Right atrium auricular region (tissue), 2 donors: ENCODE measurements around the gene CDH16. TPM values are rescaled to one million over a fixed set of nuclear protein-coding genes. Genes with fewer than 3 reads are reported as not detected.
A peak's percentile ranks its signal among the peaks of the same experiment; 100 is the strongest.

Source experiments
- DNase-seq: peaks from one replicate; pipeline ENCODE4 v3.0.0-alpha.2; 2019; ENCODE audit warnings: low spot score
- H3K27ac ChIP-seq, 2 donors: fragments of 200-600 bp; sonication (generic); 1 replicate in 1 of 2; 2 replicates in 1 of 2; pipeline ENCODE4 v1.5.1; 2016 to 2019
- H3K27me3 ChIP-seq, 2 donors: fragments of 200-600 bp; sonication (generic); one replicate each; pipeline versions ENCODE4 v1.5.1 to v1.6.0; 2017 to 2019
- H3K36me3 ChIP-seq: fragments of 200-600 bp; sonication (generic); one replicate; pipeline ENCODE4 v1.5.1; 2016
- H3K4me1 ChIP-seq, 2 donors: fragments of 200-600 bp; sonication (generic); one replicate each; pipeline versions ENCODE4 v1.5.1 to v1.6.0; 2017 to 2019
- H3K4me3 ChIP-seq, 2 donors: fragments of 200-600 bp; sonication (generic); 1 replicate in 1 of 2; 2 replicates in 1 of 2; pipeline ENCODE4 v1.5.1; 2017 to 2019; ENCODE audit warnings: mild to moderate bottlenecking in 1 of 2, moderate library complexity in 1 of 2
- H3K9me3 ChIP-seq, 2 donors: fragments of 200-600 bp; sonication (generic); one replicate each; pipeline ENCODE4 v1.5.1; 2019
- CTCF ChIP-seq, 2 donors: fragments of 200-600 bp; sonication (generic); IDR thresholded peaks; one replicate each; pipeline ENCODE4 v1.5.1; 2019; ENCODE audit warnings: antibody characterized with exemption in 2 of 2
- total RNA-seq, 2 donors: library from RNA; depleted of rRNA; stranded (reverse); fragments of >200 nt; gene quantifications; one replicate each; pipeline ENCODE4 v1.1.0, GENCODE V29; 2016

Gene CDH16
- total RNA-seq, 2 donors from 2014 or later, result 0.79 to 1.4 TPM

GRCh38 chr16:66920299-66920590, 1.6 kb upstream of the CDH16 start:
- H3K27ac ChIP-seq, result peak overlapping the region; percentile 87 to 98
- no peaks in the 10 kb centered on the region for H3K9me3 ChIP-seq
- no peak for DNase-seq
- no peak for TF ChIP-seq CTCF (IDR thresholded peaks at IDR 0.05)
- peaks cover 14% of the 10 kb centered on the region for H3K36me3 ChIP-seq
- no peak overlapping the region for H3K4me3 ChIP-seq
- no peaks in the 10 kb centered on the region for H3K27me3 ChIP-seq
- peaks cover 0 to 30% of the 10 kb centered on the region in 2 donors for H3K4me1 ChIP-seq

- no peak for TF ChIP-seq CTCF (IDR thresholded peaks at IDR 0.05)
- Histone ChIP-seq H3K9me3 (no peaks in the 10 kb centered on the region), H3K27me3 (no peaks in the 10 kb centered on the region), H3K27ac (peak overlapping the region; percentile 87 to 98), H3K36me3 (peaks cover 14% of the 10 kb centered on the region), H3K4me1 (peaks cover 0 to 30% of the 10 kb centered on the region in 2 donors), H3K4me3 (no peak overlapping the region)
- no peak for DNase-seq
Measured at GRCh38 chr16:66919569-66920298, 1.0 kb upstream of the CDH16 start.

GRCh38 chr16:66918355-66918754, 330 bp downstream of the CDH16 start:
- Histone ChIP-seq H3K4me3 (no peak overlapping the region), H3K27me3 (no peaks in the 10 kb centered on the region), H3K36me3 (peaks cover 14% of the 10 kb centered on the region), H3K4me1 (peaks cover 0 to 30% of the 10 kb centered on the region in 2 donors), H3K27ac (peak overlapping the region; percentile 87 to 98), H3K9me3 (no peaks in the 10 kb centered on the region)
- DNase-seq, result no peak
- no peak for TF ChIP-seq CTCF (IDR thresholded peaks at IDR 0.05)

GRCh38 chr16:66917741-66918140, 944 bp downstream of the CDH16 start:
- DNase-seq, result no peak
- no peak overlapping the region for H3K4me3 ChIP-seq

GRCh38 chr16:66916518-66916917, 2.2 kb downstream of the CDH16 start:
- DNase-seq, result no peak
- no peak for TF ChIP-seq CTCF (IDR thresholded peaks at IDR 0.05)
- peaks cover 5% of the 10 kb centered on the region for H3K36me3 ChIP-seq
- H3K27ac ChIP-seq, result no peak overlapping the region
- H3K27me3 ChIP-seq, result no peaks in the 10 kb centered on the region
- no peak overlapping the region for H3K4me3 ChIP-seq
- no peaks in the 10 kb centered on the region for H3K9me3 ChIP-seq
- H3K4me1 ChIP-seq, result peaks cover 0 to 21% of the 10 kb centered on the region in 2 donors

More at GRCh38 chr16:66917741-66918140, 944 bp downstream of the CDH16 start:
- Histone ChIP-seq H3K9me3 (no peaks in the 10 kb centered on the region), H3K27ac (peak overlapping the region in 1 of 2 donors; percentile 98), H3K36me3 (peaks cover 14% of the 10 kb centered on the region), H3K27me3 (no peaks in the 10 kb centered on the region), H3K4me1 (peaks cover 0 to 26% of the 10 kb centered on the region in 2 donors)
- no peak for TF ChIP-seq CTCF (IDR thresholded peaks at IDR 0.05)

GRCh38 chr16:66915041-66915440, 3.6 kb downstream of the CDH16 start:
- peaks cover 0 to 21% of the 10 kb centered on the region in 2 donors for H3K4me1 ChIP-seq

More at GRCh38 chr16:66915041-66915440, 3.6 kb downstream of the CDH16 start:
- Histone ChIP-seq H3K9me3 (no peaks in the 10 kb centered on the region), H3K27ac (no peak overlapping the region), H3K27me3 (no peaks in the 10 kb centered on the region), H3K36me3 (no peaks in the 10 kb centered on the region), H3K4me3 (no peak overlapping the region)
- no peak for TF ChIP-seq CTCF (IDR thresholded peaks at IDR 0.05)
- no peak for DNase-seq
